Endodermal cell (in vitro differentiated cells): ENCODE results near the gene RPN2. TPM values are rescaled to one million over a fixed set of nuclear protein-coding genes. Genes with fewer than 3 reads are reported as not detected.

ENCODE experiments used
- DNase-seq: peaks from one replicate; pipeline ENCODE4 v3.0.0-alpha.2; 2017
- H3K27ac ChIP-seq: 2 replicates; pipeline ENCODE4 v1.5.1; 2013; ENCODE audit warnings: mild to moderate bottlenecking, low read depth, low read length, moderate library complexity
- H3K27me3 ChIP-seq: 2 replicates; pipeline ENCODE4 v1.6.1; 2013; ENCODE audit warnings: mild to moderate bottlenecking, low read length, moderate library complexity; ENCODE audit not compliant: insufficient read depth, control insufficient read depth, poor library complexity, severe bottlenecking
- H3K36me3 ChIP-seq: 2 replicates; pipeline ENCODE4 v1.7.0; 2013; ENCODE audit warnings: mild to moderate bottlenecking, low read length, moderate library complexity; ENCODE audit not compliant: control insufficient read depth, insufficient read depth
- H3K4me1 ChIP-seq: one replicate; pipeline ENCODE4 v1.7.0; 2013; ENCODE audit warnings: low read length; ENCODE audit not compliant: control insufficient read depth, insufficient read depth
- H3K4me3 ChIP-seq: 2 replicates; pipeline ENCODE4 v1.5.1; 2013; ENCODE audit warnings: mild to moderate bottlenecking, low read length, moderate library complexity
- H3K9ac ChIP-seq: 2 replicates; pipeline ENCODE4 v1.6.1; 2013; ENCODE audit warnings: mild to moderate bottlenecking, low read length, moderate library complexity; ENCODE audit not compliant: poor library complexity, severe bottlenecking; ENCODE audit errors: extremely low read depth
- H3K9me3 ChIP-seq: 2 replicates; pipeline ENCODE4 v1.6.1; 2013; ENCODE audit warnings: mild to moderate bottlenecking, low read length, moderate library complexity; ENCODE audit not compliant: control insufficient read depth
- H3K27ac Mint-ChIP-seq: 2 replicates; pipeline ENCODE4 v1.8.0; 2020; ENCODE audit warnings: mixed read lengths
- H3K27me3 Mint-ChIP-seq: 2 replicates; pipeline ENCODE4 v1.8.0; 2021; ENCODE audit warnings: mild to moderate bottlenecking, mixed read lengths; ENCODE audit not compliant: insufficient read depth
- H3K36me3 Mint-ChIP-seq: 2 replicates; pipeline ENCODE4 v1.8.0; 2020; ENCODE audit warnings: low read depth, mixed read lengths
- H3K4me1 Mint-ChIP-seq: 2 replicates; pipeline ENCODE4 v1.8.0; 2020; ENCODE audit warnings: mixed read lengths
- H3K4me3 Mint-ChIP-seq: 2 replicates; pipeline ENCODE4 v1.8.0; 2020; ENCODE audit warnings: mild to moderate bottlenecking, moderate library complexity, mixed read lengths
- H3K9me3 Mint-ChIP-seq: 2 replicates; pipeline ENCODE4 v1.8.0; 2020; ENCODE audit warnings: mild to moderate bottlenecking, mixed read lengths
- WGBS, 2 experiments: methylation state at CpG; one replicate each; pipeline versions ENCODE4 v1.1.5 to v1.1.7; 2013; ENCODE audit warnings: missing lambda C conversion rate in 2 of 2, mixed read lengths in 1 of 2; ENCODE audit not compliant: insufficient coverage in 1 of 2, insufficient read length in 1 of 2; 5-methylcytosine and 5-hydroxymethylcytosine counted together
- total RNA-seq, 2 donors: library from RNA; stranded (reverse); fragmentation: NEBNext Ultra II Directional in 1 of 2; extraction: Animal tissue kit (Norgen Biotek cat#: 25700) in 1 of 2; gene quantifications; 2 replicates in 1 of 2; 3 replicates in 1 of 2; pipeline ENCODE4 v1.2.1, GENCODE V29; 2021
- TF ChIP-seq, protein P1 (sequence below): fragments of 200-600 bp; sonication (generic); conservative IDR thresholded peaks from 2 replicates; pipeline ENCODE4 v1.5.0; 2021; ENCODE audit warnings: antibody characterized with exemption, mild to moderate bottlenecking

Gene RPN2
- total RNA-seq, 2 donors from 2014 or later, result 230 to 242 TPM

DNA sequence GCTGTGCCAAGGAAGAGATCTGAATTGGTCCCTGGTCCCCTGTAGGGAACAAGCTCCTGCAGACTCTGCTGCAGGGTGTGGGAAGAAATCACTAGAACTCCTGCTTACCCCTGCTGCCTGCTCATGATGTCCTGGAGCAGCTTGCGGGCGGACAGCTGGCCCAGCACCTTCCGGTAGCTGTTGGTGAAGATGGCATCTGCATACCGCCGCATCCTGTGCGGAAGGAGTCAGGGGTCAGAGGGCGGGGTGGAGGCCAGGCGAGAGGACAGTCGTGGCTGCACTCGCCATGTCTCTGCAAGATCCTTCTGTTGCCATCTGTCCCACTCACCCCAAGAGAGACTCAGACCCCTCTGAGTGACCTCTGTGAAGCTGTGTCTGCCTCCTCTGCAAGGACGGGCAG lies 77.2 kb downstream of the RPN2 start:
- H3K4me3 ChIP-seq, result no peak overlapping the region
- H3K36me3 Mint-ChIP-seq, result no peaks in the 10 kb centered on the region
- 92 to 98% methylated on average over 8 to 11 of the region's 11 CpGs for WGBS, 2 experiments

GRCh38 chr20:37257530-37257929 lies 78.4 kb downstream of the RPN2 start:
- WGBS, 2 experiments, result 97% methylated on average over 2 of the region's 2 CpGs; no CpG with 5 or more reads in 1 of the 2 experiments
- H3K27ac Mint-ChIP-seq, result no peak overlapping the region

More for the DNA sequence above, 77.2 kb downstream of the RPN2 start:
- TF ChIP-seq, protein P1, sequence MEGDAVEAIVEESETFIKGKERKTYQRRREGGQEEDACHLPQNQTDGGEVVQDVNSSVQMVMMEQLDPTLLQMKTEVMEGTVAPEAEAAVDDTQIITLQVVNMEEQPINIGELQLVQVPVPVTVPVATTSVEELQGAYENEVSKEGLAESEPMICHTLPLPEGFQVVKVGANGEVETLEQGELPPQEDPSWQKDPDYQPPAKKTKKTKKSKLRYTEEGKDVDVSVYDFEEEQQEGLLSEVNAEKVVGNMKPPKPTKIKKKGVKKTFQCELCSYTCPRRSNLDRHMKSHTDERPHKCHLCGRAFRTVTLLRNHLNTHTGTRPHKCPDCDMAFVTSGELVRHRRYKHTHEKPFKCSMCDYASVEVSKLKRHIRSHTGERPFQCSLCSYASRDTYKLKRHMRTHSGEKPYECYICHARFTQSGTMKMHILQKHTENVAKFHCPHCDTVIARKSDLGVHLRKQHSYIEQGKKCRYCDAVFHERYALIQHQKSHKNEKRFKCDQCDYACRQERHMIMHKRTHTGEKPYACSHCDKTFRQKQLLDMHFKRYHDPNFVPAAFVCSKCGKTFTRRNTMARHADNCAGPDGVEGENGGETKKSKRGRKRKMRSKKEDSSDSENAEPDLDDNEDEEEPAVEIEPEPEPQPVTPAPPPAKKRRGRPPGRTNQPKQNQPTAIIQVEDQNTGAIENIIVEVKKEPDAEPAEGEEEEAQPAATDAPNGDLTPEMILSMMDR, result no peak
- Histone ChIP-seq H3K27me3 (no peaks in the 10 kb centered on the region), H3K9me3 (no peaks in the 10 kb centered on the region), H3K27ac (no peak overlapping the region), H3K36me3 (no peaks in the 10 kb centered on the region), H3K9ac (no peak overlapping the region), H3K4me1 (peaks cover 11% of the 10 kb centered on the region)
- DNase-seq, result no peak
- H3K9me3 Mint-ChIP-seq, result peaks cover 8% of the 10 kb centered on the region
- H3K4me1 Mint-ChIP-seq, result peaks cover 17% of the 10 kb centered on the region
- H3K27me3 Mint-ChIP-seq, result no peaks in the 10 kb centered on the region
- no peak overlapping the region for H3K27ac Mint-ChIP-seq
- H3K4me3 Mint-ChIP-seq, result no peak overlapping the region

GRCh38 chr20:37257988-37258387 lies 78.9 kb downstream of the RPN2 start:
- peaks cover 8% of the 10 kb centered on the region for H3K9me3 Mint-ChIP-seq
- Histone ChIP-seq H3K36me3 (no peaks in the 10 kb centered on the region), H3K4me3 (no peak overlapping the region), H3K9ac (no peak overlapping the region), H3K27me3 (no peaks in the 10 kb centered on the region), H3K9me3 (no peaks in the 10 kb centered on the region), H3K27ac (peak overlapping the region; percentile 22), H3K4me1 (no peaks in the 10 kb centered on the region)
- no peaks in the 10 kb centered on the region for H3K36me3 Mint-ChIP-seq
- 69 to 80% methylated on average over 6 to 9 of the region's 9 CpGs for WGBS, 2 experiments
- no peak overlapping the region for H3K27ac Mint-ChIP-seq
- DNase-seq, result peak; percentile 80
- H3K4me1 Mint-ChIP-seq, result peaks cover 7% of the 10 kb centered on the region
- no peaks in the 10 kb centered on the region for H3K27me3 Mint-ChIP-seq
- TF ChIP-seq, protein P1, result peak; percentile 48
- H3K4me3 Mint-ChIP-seq, result no peak overlapping the region

More at GRCh38 chr20:37257530-37257929, 78.4 kb downstream of the RPN2 start:
- peaks cover 7% of the 10 kb centered on the region for H3K4me1 Mint-ChIP-seq
- H3K4me3 Mint-ChIP-seq, result no peak overlapping the region
- no peaks in the 10 kb centered on the region for H3K36me3 ChIP-seq
- H3K9ac ChIP-seq, result no peak overlapping the region
- H3K4me3 ChIP-seq, result no peak overlapping the region
- no peak for DNase-seq
- no peaks in the 10 kb centered on the region for H3K27me3 ChIP-seq
- H3K27me3 Mint-ChIP-seq, result no peaks in the 10 kb centered on the region
- no peaks in the 10 kb centered on the region for H3K36me3 Mint-ChIP-seq
- TF ChIP-seq, protein P1, result no peak
- peak overlapping the region; percentile 22 for H3K27ac ChIP-seq
- no peaks in the 10 kb centered on the region for H3K9me3 ChIP-seq
- H3K4me1 ChIP-seq, result no peaks in the 10 kb centered on the region
- H3K9me3 Mint-ChIP-seq, result peaks cover 8% of the 10 kb centered on the region
